ENCODE data around the gene PALLD.

The PALLD gene

GRCh38 chr4:168600796-168601583 lies 104.1 kb downstream of the PALLD start:
- no peak for DNase-seq

- no peak for DNase-seq
These were observed 105.0 kb downstream of the PALLD start for GRCh38 chr4:168601899-168602298.

GRCh38 chr4:168604496-168605373 lies 107.9 kb downstream of the PALLD start:
- DNase-seq = no peak

- DNase-seq = no peak
These were observed 108.6 kb downstream of the PALLD start for GRCh38 chr4:168605411-168605810.

GRCh38 chr4:168607215-168607614 lies 110.4 kb downstream of the PALLD start:
- no peak for DNase-seq

GRCh38 chr4:168608771-168609170 lies 111.9 kb downstream of the PALLD start:
- DNase-seq = no peak

GRCh38 chr4:168609369-168609768 lies 112.5 kb downstream of the PALLD start:
- no peak for DNase-seq

- DNase-seq = no peak
These were observed 114.2 kb downstream of the PALLD start for GRCh38 chr4:168610911-168611530.

- no peak for DNase-seq
These were observed 115.7 kb downstream of the PALLD start for GRCh38 chr4:168612450-168613135.

- DNase-seq = no peak
These were observed 117.0 kb downstream of the PALLD start for GRCh38 chr4:168613869-168614268.

- no peak for DNase-seq
These were observed 117.6 kb downstream of the PALLD start for GRCh38 chr4:168614281-168615057.

GRCh38 chr4:168615294-168616065 lies 118.6 kb downstream of the PALLD start:
- no peak for DNase-seq

- no peak for DNase-seq
These were observed 121.9 kb downstream of the PALLD start for GRCh38 chr4:168618577-168619265.

GRCh38 chr4:168619266-168619631 lies 122.4 kb downstream of the PALLD start:
- DNase-seq = no peak

GRCh38 chr4:168621806-168622589 lies 125.1 kb downstream of the PALLD start:
- DNase-seq = no peak

- DNase-seq = no peak
These were observed 125.7 kb downstream of the PALLD start for GRCh38 chr4:168622600-168622999.

GRCh38 chr4:168623011-168623410 lies 126.2 kb downstream of the PALLD start:
- no peak for DNase-seq

GRCh38 chr4:168623484-168623883 lies 126.6 kb downstream of the PALLD start:
- DNase-seq = no peak

- no peak for DNase-seq
These were observed 131.4 kb downstream of the PALLD start for GRCh38 chr4:168628251-168628650.

GRCh38 chr4:168629566-168629965 lies 132.7 kb downstream of the PALLD start:
- DNase-seq = no peak

Data from activated gamma-delta T cell (primary cell).